PC-3 (cell line): ENCODE results near the gene ATP5PB. TPM values are rescaled to one million over a fixed set of nuclear protein-coding genes. Genes with fewer than 3 reads are reported as not detected.

Experiments used
- ATAC-seq: fragments of 200-7000 bp; cut with Tn5 transposase; 2 replicates; pipeline ENCODE4 v1.9.1; 2020; ENCODE audit warnings: mild to moderate bottlenecking, moderate library complexity
- BruUV-seq: library from RNA; stranded (reverse); fragments of 400-500 nt; replicated peaks from 2 replicates; lab custom pipeline; 2021; lab: Mats Ljungman, UMichigan
- CTCF ChIA-PET: fragments of 300-600 bp; sonication (Branson Sonifier 250); formaldehyde crosslinking; loops from one replicate; lab custom pipeline; 2022; ENCODE audit warnings: antibody characterized with exemption; lab: Charles Lee
- POLR2A ChIA-PET: fragments of 300-600 bp; sonication (Branson Sonifier 250); formaldehyde crosslinking; loops from one replicate; lab custom pipeline; 2022; ENCODE audit warnings: antibody characterized with exemption; ENCODE audit not compliant: unreplicated experiment; lab: Charles Lee
- DNase-seq: peaks from one replicate; pipeline ENCODE4 v3.0.0-alpha.2; 2015
- H2AFZ ChIP-seq: fragments of 300-600 bp; sonication (generic); 2 replicates; pipeline ENCODE4 v1.6.0; 2016; ENCODE audit warnings: antibody characterized with exemption, low read length
- H3F3A ChIP-seq: fragments of 300-600 bp; sonication (generic); one replicate; pipeline ENCODE4 v1.6.0; 2017; ENCODE audit warnings: antibody characterized with exemption, low read length, control low read depth, mild to moderate bottlenecking; ENCODE audit not compliant: unreplicated experiment
- H3K27ac ChIP-seq: fragments of 300-600 bp; sonication (generic); 2 replicates; pipeline ENCODE4 v1.5.1; 2016; ENCODE audit warnings: mild to moderate bottlenecking, low read length
- H3K27me3 ChIP-seq: fragments of 300-600 bp; sonication (generic); 2 replicates; pipeline ENCODE4 v1.6.1; 2016; ENCODE audit warnings: low read length, mixed read lengths
- H3K36me3 ChIP-seq: fragments of 300-600 bp; sonication (generic); 2 replicates; pipeline ENCODE4 v1.6.1; 2016; ENCODE audit warnings: low read depth, mixed run types, low read length, mixed read lengths
- H3K4me1 ChIP-seq: fragments of 300-600 bp; sonication (generic); 2 replicates; pipeline ENCODE4 v1.5.1; 2016; ENCODE audit warnings: low read length; ENCODE audit not compliant: insufficient read depth
- H3K4me2 ChIP-seq: fragments of 300-600 bp; sonication (generic); 2 replicates; pipeline ENCODE4 v1.6.0; 2016; ENCODE audit warnings: low read length
- H3K4me3 ChIP-seq: fragments of 300-600 bp; sonication (generic); 2 replicates; pipeline ENCODE4 v1.5.1; 2016; ENCODE audit warnings: mild to moderate bottlenecking, low read length, mixed read lengths
- H3K79me2 ChIP-seq: fragments of 300-600 bp; sonication (generic); 2 replicates; pipeline ENCODE4 v1.6.1; 2017; ENCODE audit warnings: low read length, mixed read lengths
- H3K9ac ChIP-seq: fragments of 300-600 bp; sonication (generic); 2 replicates; pipeline ENCODE4 v1.6.0; 2016; ENCODE audit warnings: mild to moderate bottlenecking, low read length
- H3K9me2 ChIP-seq: fragments of 300-600 bp; sonication (generic); replicated peaks from 2 replicates; pipeline ENCODE4 v1.6.1; 2016; ENCODE audit warnings: mixed run types, low read length, mixed read lengths
- H3K9me3 ChIP-seq: fragments of 300-600 bp; sonication (generic); 2 replicates; pipeline ENCODE4 v1.6.1; 2016; ENCODE audit warnings: low read length, mixed read lengths
- H4K20me1 ChIP-seq: fragments of 300-600 bp; sonication (generic); 2 replicates; pipeline ENCODE4 v1.6.1; 2016; ENCODE audit warnings: low read length, mixed read lengths
- CTCF ChIP-seq: fragments of 300-600 bp; sonication (generic); conservative IDR thresholded peaks from 2 replicates; pipeline ENCODE4 v1.5.1; 2017; ENCODE audit warnings: antibody characterized with exemption, low read depth, mild to moderate bottlenecking, low read length
- EZH2 ChIP-seq: fragments of 300-600 bp; sonication (generic); IDR thresholded peaks from one replicate; pipeline ENCODE4 v1.6.1; 2017; ENCODE audit warnings: antibody characterized with exemption, mild to moderate bottlenecking, low read length; ENCODE audit not compliant: unreplicated experiment
- EZH2phosphoT487 ChIP-seq: fragments of 300-600 bp; sonication (generic); IDR thresholded peaks from 2 replicates; pipeline ENCODE4 v1.6.1; 2018; ENCODE audit warnings: mild to moderate bottlenecking, antibody characterized with exemption, low read length, borderline replicate concordance
- intact Hi-C: fragments of 100-400 bp; cut with micrococcal nuclease; formaldehyde crosslinking; loops from 2 replicates; pipeline ENCODE4 v1.9.0; 2023
- total RNA-seq: library from RNA; depleted of rRNA; stranded (reverse); fragments of >200 nt; gene quantifications from 2 replicates; pipeline ENCODE4 v1.2.3, GENCODE V29; 2014

The ATP5PB gene
- total RNA-seq, 1 experiment from 2014 or later = 612 TPM

- no peak overlapping the region for H3K4me2 ChIP-seq
- TF ChIP-seq EZH2phosphoT487 (no peak), CTCF (peak; percentile 84), EZH2 (no peak)
- no peaks in the 10 kb centered on the region for H3K79me2 ChIP-seq
- ATAC-seq = peak; percentile 96
- CTCF ChIA-PET = interaction anchor here (0.6 to 1.1 kb wide), 8 partner anchors 13 to 507 kb away, joined by 3 to 20 read pairs (median 5); no protein-coding TSS in a partner anchor
- H3K9me3 ChIP-seq = no peaks in the 10 kb centered on the region
- H2AFZ ChIP-seq = no peak overlapping the region
- H3F3A ChIP-seq = no peaks in the 10 kb centered on the region
- intact Hi-C loops = loop anchor here (1.0 to 2.0 kb wide), 5 partner anchors 27 to 287 kb away; no protein-coding TSS in a partner anchor
- no peaks in the 10 kb centered on the region for H4K20me1 ChIP-seq
- no peaks in the 10 kb centered on the region for H3K9me2 ChIP-seq
- peak; percentile 81 for DNase-seq
- H3K4me1 ChIP-seq = peaks cover 4% of the 10 kb centered on the region
- no peak overlapping the region for H3K27ac ChIP-seq
- BruUV-seq = no TSS peak
- no peak overlapping the region for H3K4me3 ChIP-seq
- H3K36me3 ChIP-seq = no peaks in the 10 kb centered on the region
- no peaks in the 10 kb centered on the region for H3K27me3 ChIP-seq
- POLR2A ChIA-PET = interaction anchor here (0.5 kb wide), 1 partner anchor 26 kb away, joined by 3 read pairs; no protein-coding TSS in a partner anchor
- no peak overlapping the region for H3K9ac ChIP-seq
Observed at GRCh38 chr1:111481387-111482221, 32.3 kb downstream of the ATP5PB start.

- Histone ChIP-seq H3K36me3 (no peaks in the 10 kb centered on the region), H3K79me2 (no peaks in the 10 kb centered on the region), H3K4me3 (no peak overlapping the region), H3K9ac (no peak overlapping the region), H3K27ac (no peak overlapping the region), H2AFZ (no peak overlapping the region), H3F3A (no peaks in the 10 kb centered on the region), H3K4me2 (no peak overlapping the region), H3K4me1 (peaks cover 9% of the 10 kb centered on the region), H3K9me3 (no peaks in the 10 kb centered on the region), H4K20me1 (no peaks in the 10 kb centered on the region), H3K27me3 (no peaks in the 10 kb centered on the region), H3K9me2 (no peaks in the 10 kb centered on the region)
- intact Hi-C loops = no loop called here
- DNase-seq = peak; percentile 52
- ChIA-PET POLR2A (no interaction called here), CTCF (no interaction called here)
- no peak for TF ChIP-seq EZH2
- peak; percentile 37 for ATAC-seq
- no TSS peak for BruUV-seq
Observed at GRCh38 chr1:111483166-111483565, 33.9 kb downstream of the ATP5PB start.

GRCh38 chr1:111483876-111484275 lies 34.6 kb downstream of the ATP5PB start:
- POLR2A ChIA-PET = no interaction called here

More at GRCh38 chr1:111483876-111484275, 34.6 kb downstream of the ATP5PB start:
- Histone ChIP-seq H3K4me2 (no peak overlapping the region), H4K20me1 (no peaks in the 10 kb centered on the region), H3K4me3 (no peak overlapping the region), H3K36me3 (no peaks in the 10 kb centered on the region), H3F3A (no peaks in the 10 kb centered on the region), H2AFZ (no peak overlapping the region), H3K9me2 (no peaks in the 10 kb centered on the region), H3K27me3 (no peaks in the 10 kb centered on the region), H3K27ac (no peak overlapping the region), H3K4me1 (peaks cover 9% of the 10 kb centered on the region), H3K9me3 (no peaks in the 10 kb centered on the region), H3K79me2 (no peaks in the 10 kb centered on the region), H3K9ac (no peak overlapping the region)
- BruUV-seq = no TSS peak
- DNase-seq = no peak
- CTCF ChIA-PET = no interaction called here
- TF ChIP-seq EZH2phosphoT487 = no peak
- TF ChIP-seq EZH2 = no peak
- TF ChIP-seq CTCF = no peak
- ATAC-seq = no peak
- intact Hi-C loops = no loop called here
